Duodenal mucosa (tissue), 2 donors: ENCODE results near the gene OR7G2.
"Not testable (repeated sequence)": the region's sequence is repeated elsewhere in the genome, so short reads cannot be mapped to it uniquely, and the experiment has no call there.

ENCODE experiments used
- H3K27ac ChIP-seq: one replicate; pipeline ENCODE4 v1.7.0; 2013; ENCODE audit warnings: low read depth, low read length
- H3K27me3 ChIP-seq, 2 donors: one replicate each; pipeline ENCODE4 v1.7.0; 2013; ENCODE audit warnings: low read length in 2 of 2, control low read depth in 1 of 2; ENCODE audit not compliant: insufficient read depth in 2 of 2, control insufficient read depth in 1 of 2
- H3K36me3 ChIP-seq, 2 donors: one replicate each; pipeline ENCODE4 v1.7.0; 2013; ENCODE audit warnings: low read length in 2 of 2, control low read depth in 1 of 2; ENCODE audit not compliant: insufficient read depth in 2 of 2, control insufficient read depth in 1 of 2
- H3K4me1 ChIP-seq, 2 donors: one replicate each; pipeline ENCODE4 v1.7.0; 2013; ENCODE audit warnings: low read length in 2 of 2, control low read depth in 1 of 2; ENCODE audit not compliant: insufficient read depth in 2 of 2, control insufficient read depth in 1 of 2
- H3K4me3 ChIP-seq, 2 donors: one replicate each; pipeline ENCODE4 v1.7.0; 2013; ENCODE audit warnings: low read length in 2 of 2, low read depth in 1 of 2
- H3K9ac ChIP-seq, 2 donors: one replicate each; pipeline ENCODE4 v1.7.0; 2013; ENCODE audit warnings: low read length in 2 of 2, low read depth in 1 of 2
- H3K9me3 ChIP-seq, 2 donors: one replicate each; pipeline ENCODE4 v1.7.0; 2013; ENCODE audit warnings: low read length in 2 of 2, control low read depth in 1 of 2; ENCODE audit not compliant: control insufficient read depth in 1 of 2

The OR7G2 gene

DNA sequence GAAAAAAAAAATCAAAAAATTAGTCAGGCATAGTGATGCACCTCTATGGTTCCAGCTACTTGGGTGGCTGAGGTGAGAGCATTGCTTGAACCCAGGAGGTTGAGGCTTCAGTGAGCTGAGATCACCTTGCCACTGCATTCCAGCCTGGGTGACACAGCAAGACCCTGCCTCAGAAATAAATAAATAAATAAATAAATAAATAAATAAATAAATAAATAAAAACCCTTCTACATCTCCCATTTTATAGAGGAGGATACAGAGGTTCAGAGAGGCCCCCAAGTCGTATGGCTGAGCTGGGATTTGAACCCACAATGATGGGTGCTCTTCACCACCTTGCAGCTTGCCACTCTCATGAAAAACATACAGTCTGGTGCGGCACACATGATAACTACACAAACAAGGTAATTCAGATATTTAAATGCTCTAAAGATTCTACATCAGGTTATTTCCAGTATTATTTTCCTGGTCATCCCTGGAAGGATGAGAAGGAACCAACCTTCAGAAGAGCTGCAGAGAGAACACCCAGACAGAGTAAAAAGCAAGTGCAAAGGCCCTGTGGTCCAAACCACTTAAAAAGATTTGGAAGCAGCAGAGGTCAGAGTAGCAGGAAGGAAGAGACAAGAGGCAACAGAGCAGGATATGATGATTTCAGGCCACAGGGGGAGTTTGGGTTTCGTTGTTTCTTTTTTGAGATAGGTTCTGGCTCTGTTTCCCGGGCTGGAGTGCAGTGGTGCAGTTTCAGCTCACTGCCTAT is 49.6 kb downstream of the OR7G2 start:
- no peaks in the 10 kb centered on the region for H3K27me3 ChIP-seq

DNA sequence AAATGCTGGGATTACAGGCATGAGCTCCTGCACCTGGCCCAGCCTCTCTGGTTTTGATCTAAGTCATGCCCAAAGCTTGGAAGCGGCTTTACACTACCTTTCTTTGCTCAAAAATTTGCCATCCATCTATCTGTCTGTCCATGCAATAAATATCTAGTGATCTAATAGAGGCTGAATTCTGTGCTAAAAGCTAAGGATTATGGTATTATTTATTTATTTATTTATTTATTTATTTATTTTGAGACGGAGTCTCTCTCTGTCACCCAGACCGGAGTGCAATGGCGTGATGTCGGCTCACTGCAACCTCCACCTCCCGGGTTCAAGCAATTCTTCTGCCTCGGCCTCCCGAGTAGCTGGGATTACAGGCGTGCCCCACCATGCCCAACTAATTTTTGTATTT is 51.1 kb downstream of the OR7G2 start:
- not testable (repeated sequence) for H3K4me3 ChIP-seq, H3K9ac ChIP-seq, H3K27me3 ChIP-seq, H3K4me1 ChIP-seq, H3K36me3 ChIP-seq, H3K27ac ChIP-seq, H3K9me3 ChIP-seq

More for the DNA sequence above, 49.6 kb downstream of the OR7G2 start:
- Histone ChIP-seq H3K36me3 (no peaks in the 10 kb centered on the region), H3K9me3 (no peaks in the 10 kb centered on the region), H3K4me1 (no peaks in the 10 kb centered on the region), H3K4me3 (no peak overlapping the region), H3K27ac (no peak overlapping the region), H3K9ac (no peak overlapping the region)

DNA sequence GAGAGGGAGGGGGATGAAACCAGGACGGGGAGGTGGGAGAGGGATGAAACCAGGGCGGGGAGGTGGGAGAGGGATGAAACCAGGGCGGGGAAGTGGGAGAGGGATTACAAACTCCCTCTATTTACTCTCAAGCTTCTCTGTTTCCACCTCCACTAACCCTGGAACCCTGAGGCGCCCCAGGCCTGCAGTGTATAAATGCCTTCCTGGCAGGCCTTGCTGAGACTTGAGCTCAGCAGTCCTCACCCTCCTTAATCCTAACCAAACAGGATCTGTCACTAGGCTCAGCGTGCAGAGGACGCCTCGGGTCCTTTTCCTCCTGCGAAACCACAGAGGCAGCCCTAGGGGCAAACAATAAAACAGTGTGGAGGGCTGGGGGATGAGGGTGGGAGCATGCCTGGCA is 52.5 kb downstream of the OR7G2 start:
- no peaks in the 10 kb centered on the region for H3K27me3 ChIP-seq
- H3K27ac ChIP-seq, result no peak overlapping the region
- no peaks in the 10 kb centered on the region for H3K36me3 ChIP-seq
- H3K9me3 ChIP-seq, result no peaks in the 10 kb centered on the region
- H3K4me1 ChIP-seq, result no peaks in the 10 kb centered on the region
- H3K4me3 ChIP-seq, result no peak overlapping the region
- H3K9ac ChIP-seq, result no peak overlapping the region

DNA sequence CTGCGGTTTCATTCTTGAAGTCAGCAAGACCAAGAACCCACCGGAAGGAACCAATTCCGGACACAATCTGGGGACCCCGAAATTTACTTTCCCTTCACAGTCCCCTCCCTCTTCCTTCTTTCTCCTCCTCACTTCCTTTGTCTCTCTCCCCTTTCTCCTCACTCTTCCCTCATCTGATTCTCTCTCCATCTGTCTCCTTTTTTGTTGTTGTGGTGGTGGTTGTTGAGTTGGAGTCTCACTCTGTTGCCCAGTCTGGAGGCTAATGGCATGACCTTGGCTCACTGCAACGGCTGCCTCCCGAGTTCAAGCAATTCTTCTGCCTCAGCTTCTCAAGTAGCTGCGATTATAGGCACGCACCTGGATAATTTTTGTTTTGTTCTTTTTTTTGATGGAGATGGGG is 53.1 kb downstream of the OR7G2 start:
- no peaks in the 10 kb centered on the region for H3K36me3 ChIP-seq
- no peak overlapping the region for H3K9ac ChIP-seq
- no peaks in the 10 kb centered on the region for H3K4me1 ChIP-seq
- H3K27ac ChIP-seq, result no peak overlapping the region
- H3K27me3 ChIP-seq, result no peaks in the 10 kb centered on the region
- H3K4me3 ChIP-seq, result no peak overlapping the region
- H3K9me3 ChIP-seq, result no peaks in the 10 kb centered on the region

DNA sequence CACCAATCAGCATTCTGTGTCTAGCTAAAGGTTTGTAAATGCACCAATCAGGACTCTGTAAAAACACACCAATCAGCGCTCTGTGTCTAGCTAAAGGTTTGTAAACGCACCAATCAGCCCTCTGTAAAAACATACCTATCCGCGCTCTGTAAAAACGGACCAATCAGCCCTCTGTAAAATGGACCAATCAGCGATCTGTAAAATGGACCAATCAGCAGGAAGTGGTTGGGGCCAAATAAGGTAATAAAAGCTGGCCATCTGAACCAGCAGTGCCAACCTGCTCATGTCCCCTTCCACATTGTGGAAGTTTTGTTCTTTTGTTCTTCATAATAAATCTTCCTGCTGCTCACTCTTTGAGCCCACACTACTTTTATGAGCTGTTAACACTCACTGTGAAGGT is 53.6 kb downstream of the OR7G2 start:
- not testable (repeated sequence) for H3K27ac ChIP-seq, H3K4me1 ChIP-seq, H3K9me3 ChIP-seq, H3K9ac ChIP-seq, H3K36me3 ChIP-seq, H3K27me3 ChIP-seq, H3K4me3 ChIP-seq

GRCh38 chr19:9052894-9053293 is 54.4 kb downstream of the OR7G2 start:
- H3K4me3 ChIP-seq, result no peak overlapping the region
- no peaks in the 10 kb centered on the region for H3K4me1 ChIP-seq
- no peaks in the 10 kb centered on the region for H3K27me3 ChIP-seq
- H3K36me3 ChIP-seq, result no peaks in the 10 kb centered on the region
- H3K27ac ChIP-seq, result no peak overlapping the region
- H3K9me3 ChIP-seq, result no peaks in the 10 kb centered on the region
- no peak overlapping the region for H3K9ac ChIP-seq
